Kidney (tissue), 14 donors: ENCODE results near the gene FAM24B. TPM values are rescaled to one million over a fixed set of nuclear protein-coding genes. Genes with fewer than 3 reads are reported as not detected.

Experiments
- DNase-seq, 5 donors: peaks; one replicate each; pipeline ENCODE4 v3.0.0-alpha.2; 2013 to 2020
- FAIRE-seq: peaks from 2 replicates; lab custom pipeline; 2012; peaks lifted over from hg19 to GRCh38; lab: Jason Lieb, UNC
- H3K27ac ChIP-seq, 2 donors: one replicate each; pipeline ENCODE4 v1.7.0; 2013; ENCODE audit warnings: low read depth in 2 of 2, low read length in 2 of 2, inconsistent platforms in 1 of 2
- H3K27me3 ChIP-seq: one replicate; pipeline ENCODE4 v1.7.1; 2013; ENCODE audit warnings: low read length, inconsistent platforms; ENCODE audit not compliant: control insufficient read depth, insufficient read depth
- H3K36me3 ChIP-seq, 3 donors: one replicate each; pipeline versions ENCODE4 v1.7.0 to v1.7.1; 2013; ENCODE audit warnings: low read length in 3 of 3, control low read depth in 1 of 3, inconsistent platforms in 1 of 3; ENCODE audit not compliant: insufficient read depth in 3 of 3, control insufficient read depth in 2 of 3
- H3K4me1 ChIP-seq, 3 donors: one replicate each; pipeline versions ENCODE4 v1.7.0 to v1.7.1; 2013; ENCODE audit warnings: low read length in 3 of 3, inconsistent platforms in 1 of 3, low read depth in 1 of 3; ENCODE audit not compliant: control insufficient read depth in 2 of 3, insufficient read depth in 2 of 3
- H3K4me3 ChIP-seq, 3 donors: one replicate each; pipeline versions ENCODE4 v1.7.0 to v1.8.1; 2013; ENCODE audit warnings: low read length in 3 of 3, control low read depth in 1 of 3, inconsistent platforms in 1 of 3
- H3K9ac ChIP-seq, 3 donors: one replicate each; pipeline versions ENCODE4 v1.7.0 to v1.7.1; 2013; ENCODE audit warnings: low read length in 3 of 3, control low read depth in 1 of 3, inconsistent platforms in 1 of 3
- H3K9me3 ChIP-seq, 3 donors: one replicate each; pipeline versions ENCODE4 v1.7.0 to v1.7.1; 2013; ENCODE audit warnings: low read length in 3 of 3, control low read depth in 1 of 3, inconsistent platforms in 1 of 3; ENCODE audit not compliant: control insufficient read depth in 2 of 3, insufficient read depth in 1 of 3
- CTCF ChIP-seq: IDR thresholded peaks from 3 replicates; pipeline ENCODE4 v1.5.1; 2012; ENCODE audit warnings: mild to moderate bottlenecking, moderate library complexity, borderline replicate concordance; ENCODE audit not compliant: insufficient read depth; ENCODE audit errors: extremely low read depth
- intact Hi-C: fragments of 100-400 bp; cut with DNase I; formaldehyde crosslinking; loops from one replicate; pipeline ENCODE4 v1.11.1; 2022
- polyA plus RNA-seq: library from polyadenylated mRNA; stranded (reverse); fragments of 350-450 nt; fragmentation: Illumina TruSeq; extraction: RNeasy Lipid Tissue Mini Kit (QIAGEN cat#74804); gene quantifications from one replicate; pipeline ENCODE4 v1.2.3, GENCODE V29; 2014; ENCODE audit warnings: low read depth, low replicate concordance; ENCODE audit not compliant: insufficient read depth
- total RNA-seq: library from RNA; stranded (reverse); fragmentation: NEBNext Ultra II Directional; extraction: Animal tissue kit (Norgen Biotek cat#: 25700); gene quantifications from one replicate; pipeline ENCODE4 v1.2.1, GENCODE V29; 2021
- donor health status: control.
- donor health status: control.
- donor health status: control.
- donor health status: control.
- donor health status: control.
- donor health status: DM: yes; HTN: yes; CAD: no.
- donor health status: Normal renal cell carcinoma (clear cell type).

Gene FAM24B
- total and polyA plus RNA-seq, 2 donors from 2014 or later, result 3.8 to 26.7 TPM

GRCh38 chr10:122854648-122855047, 24.7 kb downstream of the FAM24B start:
- H3K9ac ChIP-seq, result no peak overlapping the region
- FAIRE-seq, result no peak

GRCh38 chr10:122853665-122854313, 25.6 kb downstream of the FAM24B start:
- Histone ChIP-seq H3K36me3 (no peaks in the 10 kb centered on the region), H3K9ac (no peak overlapping the region), H3K27me3 (no peaks in the 10 kb centered on the region), H3K9me3 (no peaks in the 10 kb centered on the region), H3K4me3 (no peak overlapping the region), H3K27ac (no peak overlapping the region), H3K4me1 (peaks cover 0 to 3% (median 0%) of the 10 kb centered on the region in 3 donors)
- no peak for FAIRE-seq
- intact Hi-C loops, result no loop called here
- no peak for DNase-seq
- TF ChIP-seq CTCF, result no peak

More at GRCh38 chr10:122854648-122855047, 24.7 kb downstream of the FAM24B start:
- Histone ChIP-seq H3K4me1 (peaks cover 0 to 3% (median 0%) of the 10 kb centered on the region in 3 donors), H3K4me3 (peak overlapping the region in 1 of 3 donors; percentile 17), H3K27ac (no peak overlapping the region), H3K27me3 (no peaks in the 10 kb centered on the region), H3K36me3 (no peaks in the 10 kb centered on the region), H3K9me3 (no peaks in the 10 kb centered on the region)
- intact Hi-C loops, result no loop called here
- DNase-seq, result no peak
- TF ChIP-seq CTCF, result no peak

GRCh38 chr10:122852261-122852660, 27.1 kb downstream of the FAM24B start:
- H3K4me1 ChIP-seq, result peaks cover 0 to 3% (median 0%) of the 10 kb centered on the region in 3 donors
- H3K27me3 ChIP-seq, result no peaks in the 10 kb centered on the region
- no peak for TF ChIP-seq CTCF
- H3K27ac ChIP-seq, result no peak overlapping the region
- FAIRE-seq (no peak), DNase-seq (no peak)
- intact Hi-C loops, result no loop called here
- H3K9ac ChIP-seq, result no peak overlapping the region
- H3K36me3 ChIP-seq, result no peaks in the 10 kb centered on the region
- no peaks in the 10 kb centered on the region for H3K9me3 ChIP-seq
- no peak overlapping the region for H3K4me3 ChIP-seq
